Spleen (tissue), 11 donors: ENCODE data around the gene RND3. TPM values are rescaled to one million over a fixed set of nuclear protein-coding genes. Genes with fewer than 3 reads are reported as not detected.

ENCODE experiments used
- DNase-seq: peaks from one replicate; pipeline ENCODE4 v3.0.0-alpha.2; 2020
- H3K27ac ChIP-seq, 8 donors: fragments of 200-600 bp; sonication (generic) in 7 of 8; 1 replicate in 4 of 8; 2 replicates in 4 of 8; pipeline versions ENCODE4 v1.5.0 to v1.8.0; 2016 to 2021; ENCODE audit warnings: inconsistent platforms in 4 of 8, mild to moderate bottlenecking in 4 of 8, moderate library complexity in 1 of 8
- H3K27me3 ChIP-seq, 7 donors: fragments of 200-600 bp; sonication (generic) in 6 of 7; replicated peaks in 1 of 7; 1 replicate in 4 of 7; 2 replicates in 3 of 7; pipeline versions ENCODE4 v1.5.0 to v1.8.0; 2016 to 2021; ENCODE audit warnings: inconsistent platforms in 3 of 7, mild to moderate bottlenecking in 1 of 7
- H3K36me3 ChIP-seq, 6 donors: fragments of 200-600 bp; sonication (generic) in 5 of 6; 1 replicate in 4 of 6; 2 replicates in 2 of 6; pipeline versions ENCODE4 v1.5.0 to v1.8.0; 2016 to 2021; ENCODE audit warnings: inconsistent platforms in 2 of 6
- H3K4me1 ChIP-seq, 6 donors: fragments of 200-600 bp; sonication (generic) in 5 of 6; 1 replicate in 3 of 6; 2 replicates in 3 of 6; pipeline versions ENCODE4 v1.5.0 to v1.8.0; 2016 to 2021; ENCODE audit warnings: inconsistent platforms in 3 of 6
- H3K4me3 ChIP-seq, 8 donors: fragments of 200-600 bp; sonication (generic) in 7 of 8; 1 replicate in 4 of 8; 2 replicates in 4 of 8; pipeline versions ENCODE4 v1.5.0 to v1.8.0; 2016 to 2021; ENCODE audit warnings: inconsistent platforms in 4 of 8, mild to moderate bottlenecking in 4 of 8, moderate library complexity in 2 of 8
- H3K9me3 ChIP-seq, 8 donors: fragments of 200-600 bp; sonication (generic) in 7 of 8; 1 replicate in 4 of 8; 2 replicates in 4 of 8; pipeline versions ENCODE4 v1.5.0 to v1.8.0; 2016 to 2021; ENCODE audit warnings: inconsistent platforms in 4 of 8
- CTCF ChIP-seq, 11 experiments: fragments of 200-600 bp in 7 of 11; fragments of 450-650 bp in 4 of 11; sonication (generic) in 4 of 11; IDR thresholded peaks in 8 of 11; conservative IDR thresholded peaks in 3 of 11; 1 replicate in 7 of 11; 2 replicates in 4 of 11; pipeline versions ENCODE4 v1.4.0 to v1.8.0; 2016 to 2021; ENCODE audit warnings: antibody characterized with exemption in 11 of 11, inconsistent platforms in 4 of 11, mild to moderate bottlenecking in 1 of 11
- POLR2A ChIP-seq, 3 donors: fragments of 450-650 bp; IDR thresholded peaks; one replicate each; pipeline ENCODE4 v1.5.1; 2017; ENCODE audit warnings: antibody characterized with exemption in 3 of 3, mild to moderate bottlenecking in 1 of 3
- POLR2AphosphoS5 ChIP-seq, 3 donors: sonication (generic); formaldehyde crosslinking; IDR thresholded peaks; one replicate each; pipeline ENCODE4 v1.5.1; 2017; ENCODE audit warnings: antibody characterized with exemption in 3 of 3
- WGBS, 5 donors: extraction: QIAGEN DNeasy Blood & Tissue Kit in 3 of 5; methylation state at CpG; one replicate each; pipeline versions ENCODE4 v1.1.5 to v1.1.7; 2013 to 2018; 5-methylcytosine and 5-hydroxymethylcytosine counted together
- intact Hi-C: fragments of 100-400 bp; cut with DNase I; formaldehyde crosslinking; loops from one replicate; pipeline ENCODE4 v1.15.0; 2023; ENCODE audit warnings: low total_unique reads
- polyA plus RNA-seq, 3 donors: library from polyadenylated mRNA; stranded (reverse); fragments of 200-250 nt; gene quantifications; one replicate each; pipeline ENCODE4 v1.2.1, GENCODE V29; 2013
- total RNA-seq, 7 donors: library from RNA; depleted of rRNA in 3 of 7; stranded (reverse); fragments of >200 nt in 3 of 7; fragmentation: NEBNext Ultra II Directional in 4 of 7; extraction: Animal tissue kit (Norgen Biotek cat#: 25700) in 4 of 7; gene quantifications; one replicate each; pipeline versions ENCODE4 v1.1.0 to v1.2.1, GENCODE V29; 2016 to 2021
- donor health status: healthy with polysubstance abuse.
- donor health status: DM: no; HTN: no; CAD: no; lungs with moderate emphysema.
- donor health status: DM: no; HTN: no; CAD: no.
- donor health status: Bipolar disorder and iron deficiency.
- donor health status: healthy.
- donor health status: DM: no; HTN: no; CAD: no.
- donor health status: DM: yes; HTN: yes; CAD: no.

Gene RND3
- total and polyA plus RNA-seq, 10 donors = 10.3 to 97.0 (median 57.8) TPM

- intact Hi-C loops = no loop called here
- DNase-seq = no peak
- TF ChIP-seq POLR2A (IDR thresholded peaks at IDR 0.05) (no peak), CTCF (IDR thresholded peaks at IDR 0.05 in 8 of 11, conservative IDR thresholded peaks at IDR 0.05 in 3 of 11) (no peak), POLR2AphosphoS5 (IDR thresholded peaks at IDR 0.05) (no peak)
Measured at GRCh38 chr2:150526827-150527226, 39.4 kb upstream of the RND3 start.

GRCh38 chr2:150526006-150526405, 38.5 kb upstream of the RND3 start:
- no peaks in the 10 kb centered on the region for H3K36me3 ChIP-seq
- intact Hi-C loops = no loop called here
- no peaks in the 10 kb centered on the region for H3K27me3 ChIP-seq
- no peaks in the 10 kb centered on the region for H3K4me1 ChIP-seq
- TF ChIP-seq CTCF (IDR thresholded peaks at IDR 0.05 in 8 of 11, conservative IDR thresholded peaks at IDR 0.05 in 3 of 11) (no peak), POLR2A (IDR thresholded peaks at IDR 0.05) (no peak), POLR2AphosphoS5 (IDR thresholded peaks at IDR 0.05) (no peak)
- DNase-seq = no peak
- WGBS, 5 donors = 64 to 88% (median 73%) methylated on average over 1 of the region's 1 CpG
- H3K27ac ChIP-seq = no peak overlapping the region
- no peaks in the 10 kb centered on the region for H3K9me3 ChIP-seq
- H3K4me3 ChIP-seq = no peak overlapping the region

More at GRCh38 chr2:150526827-150527226, 39.4 kb upstream of the RND3 start:
- H3K27me3 ChIP-seq = no peaks in the 10 kb centered on the region
- no peaks in the 10 kb centered on the region for H3K4me1 ChIP-seq
- H3K9me3 ChIP-seq = no peaks in the 10 kb centered on the region
- no peak overlapping the region for H3K27ac ChIP-seq
- H3K36me3 ChIP-seq = no peaks in the 10 kb centered on the region
- H3K4me3 ChIP-seq = no peak overlapping the region

- DNase-seq = no peak
- Histone ChIP-seq H3K27ac (no peak overlapping the region), H3K4me3 (no peak overlapping the region), H3K36me3 (no peaks in the 10 kb centered on the region), H3K27me3 (no peaks in the 10 kb centered on the region), H3K4me1 (no peaks in the 10 kb centered on the region), H3K9me3 (no peaks in the 10 kb centered on the region)
- TF ChIP-seq CTCF (IDR thresholded peaks at IDR 0.05 in 8 of 11, conservative IDR thresholded peaks at IDR 0.05 in 3 of 11) (no peak), POLR2A (IDR thresholded peaks at IDR 0.05) (no peak)
- intact Hi-C loops = no loop called here
- WGBS, 5 donors = 81 to 90% (median 87%) methylated on average over 4 of the region's 4 CpGs
Measured at GRCh38 chr2:150522269-150522668, 34.8 kb upstream of the RND3 start.

GRCh38 chr2:150520887-150521664, 33.6 kb upstream of the RND3 start:
- TF ChIP-seq CTCF (IDR thresholded peaks at IDR 0.05 in 8 of 11, conservative IDR thresholded peaks at IDR 0.05 in 3 of 11) (no peak), POLR2A (IDR thresholded peaks at IDR 0.05) (no peak), POLR2AphosphoS5 (IDR thresholded peaks at IDR 0.05) (no peak)
- intact Hi-C loops = no loop called here
- DNase-seq = no peak
- Histone ChIP-seq H3K27ac (no peak overlapping the region), H3K4me1 (no peaks in the 10 kb centered on the region), H3K4me3 (no peak overlapping the region), H3K9me3 (no peaks in the 10 kb centered on the region), H3K27me3 (no peaks in the 10 kb centered on the region), H3K36me3 (no peaks in the 10 kb centered on the region)
- WGBS, 5 donors = 60 to 72% (median 65%) methylated on average over 4 of the region's 4 CpGs
